ENCODE data around the gene REPS1. TPM values are rescaled to one million over a fixed set of nuclear protein-coding genes. Genes with fewer than 3 reads are reported as not detected.

The REPS1 gene
- total RNA-seq, 1 experiment from 2014 or later: 28.6 TPM

- Histone ChIP-seq H3K27me3 (ENCODE audit: control insufficient read depth, insufficient read depth, low read length) (no peaks in the 10 kb centered on the region), H3K4me3 (ENCODE audit: low read depth in 2 of 2, low read length in 2 of 2) (no peak overlapping the region), H3K27ac (ENCODE audit: low read length) (no peak overlapping the region), H3K9me3 (ENCODE audit: control insufficient read depth, insufficient read depth, low read depth, low read length) (no peaks in the 10 kb centered on the region), H3K4me1 (ENCODE audit: control insufficient read depth, insufficient read depth, low read length) (peaks cover 2% of the 10 kb centered on the region; the same call in 1 of the 2 replicates), H3K36me3 (ENCODE audit: control insufficient read depth, insufficient read depth, low read length) (no peaks in the 10 kb centered on the region)
- intact Hi-C loops (cut with micrococcal nuclease; ENCODE audit: unreplicated experiment): no loop called here
- POLR2A ChIA-PET: no interaction called here
- DNase-seq (ENCODE audit: low read depth, low spot score) (no peak), ATAC-seq (no peak)
- in situ Hi-C loops (cut with HindIII; ENCODE audit: low pct_unique_long_range_greater_than_20kb, low sequenced_read_pairs): no loop called here
- BruUV-seq (replicated peaks): no TSS peak
- CTCF ChIA-PET: no interaction called here
- TF ChIP-seq TCF7L2 (IDR thresholded peaks at IDR 0.05; ENCODE audit: low read depth, low read length): no peak
- no peak for TF ChIP-seq CTCF (IDR thresholded peaks at IDR 0.05)
- TF ChIP-seq POLR2AphosphoS5 (IDR thresholded peaks at IDR 0.05; ENCODE audit: low read depth, low read length): no peak
- no peak for TF ChIP-seq SIN3A (IDR thresholded peaks at IDR 0.05; ENCODE audit: borderline replicate concordance, insufficient read depth, low read depth, low read length)
- TF ChIP-seq REST (IDR thresholded peaks at IDR 0.05; ENCODE audit: insufficient read depth in 1 of 2, low read depth in 2 of 2, low read length in 1 of 2): no peak
Observed at GRCh38 chr6:138977646-138978167, 10.3 kb downstream of the REPS1 start.

GRCh38 chr6:138977242-138977641 is 10.8 kb downstream of the REPS1 start:
- CTCF ChIA-PET: no interaction called here
- Histone ChIP-seq H3K36me3 (ENCODE audit: control insufficient read depth, insufficient read depth, low read length) (no peaks in the 10 kb centered on the region), H3K4me3 (ENCODE audit: low read depth in 2 of 2, low read length in 2 of 2) (no peak overlapping the region), H3K9me3 (ENCODE audit: control insufficient read depth, insufficient read depth, low read depth, low read length) (no peaks in the 10 kb centered on the region), H3K27ac (ENCODE audit: low read length) (no peak overlapping the region), H3K27me3 (ENCODE audit: control insufficient read depth, insufficient read depth, low read length) (no peaks in the 10 kb centered on the region), H3K4me1 (ENCODE audit: control insufficient read depth, insufficient read depth, low read length) (peaks cover 5% of the 10 kb centered on the region; the same call in 1 of the 2 replicates)
- BruUV-seq (replicated peaks): no TSS peak
- ATAC-seq (no peak), DNase-seq (ENCODE audit: low read depth, low spot score) (no peak)
- TF ChIP-seq REST (IDR thresholded peaks at IDR 0.05; ENCODE audit: insufficient read depth in 1 of 2, low read depth in 2 of 2, low read length in 1 of 2) (no peak), SIN3A (IDR thresholded peaks at IDR 0.05; ENCODE audit: borderline replicate concordance, insufficient read depth, low read depth, low read length) (no peak), POLR2AphosphoS5 (IDR thresholded peaks at IDR 0.05; ENCODE audit: low read depth, low read length) (no peak), CTCF (IDR thresholded peaks at IDR 0.05) (no peak), TCF7L2 (IDR thresholded peaks at IDR 0.05; ENCODE audit: low read depth, low read length) (no peak)
- in situ Hi-C loops (cut with HindIII; ENCODE audit: low pct_unique_long_range_greater_than_20kb, low sequenced_read_pairs): no loop called here
- POLR2A ChIA-PET: no interaction called here
- intact Hi-C loops (cut with micrococcal nuclease; ENCODE audit: unreplicated experiment): no loop called here

Data from Panc1 (cell line).